GDM1 (cell line): ENCODE data around the gene DHRS3.

Experiments
- DNase-seq: peaks from one replicate; lab custom pipeline; 2025; lab: John Stamatoyannopoulos, UW

DHRS3 gene

DNA sequence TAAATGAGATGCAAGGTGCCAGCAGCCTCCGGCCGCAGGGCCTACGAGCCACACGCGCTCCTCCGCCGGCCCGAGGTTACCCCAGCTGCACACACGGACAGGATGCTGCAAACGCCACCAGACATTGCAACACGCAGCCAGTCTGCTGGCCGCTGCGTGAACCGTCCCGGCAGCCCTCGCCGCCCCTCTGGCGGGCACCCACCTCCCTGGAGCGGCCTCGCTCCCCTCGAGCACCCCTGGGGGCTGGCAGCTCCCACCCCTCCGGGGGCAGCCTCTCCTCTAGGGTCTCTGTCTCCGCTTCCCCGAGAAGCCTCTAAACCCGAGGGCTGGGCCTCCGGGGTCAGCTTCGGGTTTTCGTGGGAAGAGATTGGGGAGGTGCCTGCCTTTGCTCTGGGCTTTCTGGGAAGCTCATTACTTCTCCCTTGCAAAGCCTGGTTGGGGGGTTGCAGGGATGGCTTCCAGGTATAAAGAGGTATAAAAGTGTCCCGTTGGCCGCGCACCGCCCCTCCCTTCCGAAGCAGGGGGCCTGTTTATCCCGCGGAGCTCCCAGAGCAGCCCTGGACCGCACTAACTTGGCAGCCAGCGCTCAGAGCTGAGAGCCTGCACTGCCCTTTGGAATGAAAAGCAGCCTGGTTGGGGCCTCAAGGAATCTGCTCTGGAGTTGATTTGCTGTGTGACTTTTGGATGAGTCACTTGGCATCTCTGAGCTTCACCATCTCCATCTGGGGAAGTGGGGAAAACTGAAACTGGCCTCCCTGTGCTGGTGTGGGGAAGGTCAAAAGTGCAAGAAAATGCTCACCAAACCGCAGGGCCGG, 21.8 kb downstream of the DHRS3 start:
- DNase-seq, result no peak

- DNase-seq, result no peak
Observed at GRCh38 chr1:12595757-12596006, 22.3 kb downstream of the DHRS3 start.

- DNase-seq, result no peak
Observed at GRCh38 chr1:12594966-12595756, 22.8 kb downstream of the DHRS3 start.

DNA sequence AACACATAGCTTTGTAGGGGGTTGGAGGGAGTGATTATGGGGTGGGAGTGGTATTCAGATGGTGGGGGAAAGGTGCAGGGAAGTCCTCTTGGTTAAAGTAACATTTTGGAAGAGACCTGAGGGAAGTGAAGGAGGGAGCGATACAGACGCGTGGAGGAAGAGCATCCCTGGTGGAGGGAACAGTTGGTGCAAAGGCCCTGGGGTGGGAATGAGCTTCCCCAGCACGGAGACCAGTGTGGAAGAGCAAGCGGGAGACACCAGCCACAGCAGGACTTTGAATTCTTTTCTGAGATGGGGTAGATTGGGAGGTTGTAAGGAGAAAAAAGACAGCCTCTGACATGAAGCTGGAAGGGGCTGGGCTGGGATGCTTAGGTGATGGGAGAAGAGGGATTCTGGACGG, 23.5 kb downstream of the DHRS3 start:
- no peak for DNase-seq

- no peak for DNase-seq
Observed at GRCh38 chr1:12593621-12594066, 24.4 kb downstream of the DHRS3 start.

DNA sequence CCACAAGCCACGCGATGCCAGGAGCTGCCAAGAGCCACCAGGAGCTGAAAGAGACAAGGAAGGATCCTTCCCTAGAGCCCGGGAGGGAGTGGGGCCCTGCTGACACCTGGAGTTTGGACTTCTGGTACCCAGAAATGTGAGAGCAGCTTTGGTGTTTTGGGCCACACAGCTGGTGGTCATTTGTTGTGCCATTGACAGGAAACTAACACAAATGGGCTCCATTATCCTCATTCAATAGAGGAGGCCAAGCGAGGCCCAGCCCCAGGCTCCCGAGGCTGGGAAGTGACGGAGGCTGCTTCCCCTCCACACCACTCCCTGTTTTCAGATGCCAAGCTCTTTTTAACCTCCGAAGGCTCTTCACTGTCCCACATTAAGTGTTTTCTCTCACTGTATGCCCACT, 25.5 kb downstream of the DHRS3 start:
- no peak for DNase-seq

- DNase-seq, result no peak
Observed at GRCh38 chr1:12591267-12591938, 26.6 kb downstream of the DHRS3 start.

DNA sequence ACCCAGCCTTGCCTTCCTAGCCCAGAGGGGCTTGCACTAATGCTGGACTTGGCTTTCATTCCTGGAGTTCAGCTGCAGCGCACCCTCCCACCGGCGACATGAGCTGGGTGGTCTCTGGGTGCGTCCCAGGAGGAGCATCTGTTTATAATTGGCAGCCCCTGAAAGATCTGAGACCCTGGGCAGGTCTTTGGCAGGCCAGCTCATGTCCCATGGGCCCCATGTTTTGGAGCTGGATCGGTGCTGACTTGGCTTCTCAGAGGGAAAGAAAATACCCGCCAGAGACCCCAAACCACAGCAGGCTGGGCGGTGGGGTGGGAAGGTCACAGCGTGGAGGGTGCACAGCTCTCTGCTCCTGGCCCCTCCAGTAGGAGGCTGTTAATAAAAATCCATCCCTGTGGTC, 29.3 kb downstream of the DHRS3 start:
- DNase-seq, result no peak

- DNase-seq, result no peak
Observed at GRCh38 chr1:12587981-12588640, 29.9 kb downstream of the DHRS3 start.

DNA sequence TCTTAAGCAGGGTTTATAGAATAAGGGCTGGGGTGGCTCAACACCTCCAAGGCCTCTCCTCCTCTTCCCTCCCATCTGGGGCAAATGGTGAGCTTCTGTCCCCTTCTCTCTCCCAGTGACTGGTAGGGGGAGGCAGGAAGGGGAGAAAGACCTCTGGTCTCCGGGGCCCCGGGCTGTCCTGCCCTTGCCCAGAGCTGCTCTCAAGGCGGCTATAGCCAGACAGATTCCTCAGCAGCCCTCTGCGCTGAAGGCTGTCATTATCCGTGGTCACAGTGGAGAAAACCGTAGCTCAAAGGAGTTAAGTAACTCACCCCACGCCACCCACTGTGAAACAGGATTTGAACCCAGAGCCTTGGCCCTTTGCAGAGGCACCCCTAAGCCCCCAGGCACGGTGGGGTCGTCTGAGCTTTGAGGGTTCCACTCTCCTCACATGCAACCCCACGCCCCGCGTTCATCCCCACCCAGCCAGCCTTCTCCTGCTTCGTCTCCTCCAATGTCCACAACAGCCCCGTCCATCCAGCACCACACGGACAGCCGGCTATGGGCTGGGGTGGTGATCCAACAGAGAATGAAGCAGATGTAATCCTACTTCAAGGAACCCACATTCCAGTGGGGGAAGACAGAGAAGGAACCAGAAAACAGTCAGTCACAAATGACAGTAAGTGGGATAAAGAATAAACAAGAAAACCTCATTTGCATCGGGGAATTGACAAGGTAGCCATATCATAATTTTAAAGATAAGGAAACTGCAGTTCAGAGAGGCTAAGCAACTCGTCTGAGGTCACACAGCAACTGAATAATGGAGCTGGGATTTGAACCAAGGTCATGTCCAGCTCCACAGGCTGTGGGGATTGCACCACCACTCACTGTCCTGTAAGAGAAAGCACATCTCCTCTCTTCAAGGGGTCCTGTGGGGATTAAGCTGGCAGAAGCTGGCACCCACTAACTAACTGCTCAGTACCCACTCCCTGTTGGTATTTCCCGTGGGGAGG, 31.8 kb downstream of the DHRS3 start:
- DNase-seq, result no peak

GRCh38 chr1:12585536-12585935, 32.5 kb downstream of the DHRS3 start:
- no peak for DNase-seq

DNA sequence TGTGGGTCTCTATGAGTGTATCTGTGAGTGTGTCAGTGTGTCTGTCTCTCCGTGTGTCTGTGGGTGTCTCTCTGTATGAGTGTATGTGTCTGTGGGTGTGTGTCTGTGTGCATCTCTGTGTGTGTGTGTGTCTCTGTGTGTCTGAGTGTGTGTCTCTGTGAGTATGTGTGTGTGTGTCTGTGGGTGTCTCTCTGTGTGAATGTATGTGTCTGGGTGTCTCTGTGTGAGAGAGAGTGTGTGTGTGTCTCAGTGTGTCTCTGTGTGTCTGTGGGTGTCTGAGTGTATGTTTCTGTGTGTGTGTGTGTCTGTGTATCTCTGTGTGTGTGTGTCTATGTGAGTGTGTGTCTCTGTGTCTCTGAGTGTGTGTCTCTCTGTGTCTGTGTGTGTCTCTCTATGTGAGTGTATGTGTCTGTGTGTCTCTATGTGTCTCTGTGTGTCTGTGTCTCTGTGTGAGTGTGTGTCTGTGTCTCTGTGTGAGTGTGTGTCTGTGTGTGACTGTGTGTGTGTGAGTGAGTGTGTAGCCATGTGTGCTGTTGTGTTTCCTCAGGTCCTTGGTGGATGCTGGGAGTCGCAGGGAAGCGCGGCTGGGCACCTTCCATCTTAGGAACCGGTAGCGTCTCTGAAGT, 33.0 kb downstream of the DHRS3 start:
- no peak for DNase-seq

DNA sequence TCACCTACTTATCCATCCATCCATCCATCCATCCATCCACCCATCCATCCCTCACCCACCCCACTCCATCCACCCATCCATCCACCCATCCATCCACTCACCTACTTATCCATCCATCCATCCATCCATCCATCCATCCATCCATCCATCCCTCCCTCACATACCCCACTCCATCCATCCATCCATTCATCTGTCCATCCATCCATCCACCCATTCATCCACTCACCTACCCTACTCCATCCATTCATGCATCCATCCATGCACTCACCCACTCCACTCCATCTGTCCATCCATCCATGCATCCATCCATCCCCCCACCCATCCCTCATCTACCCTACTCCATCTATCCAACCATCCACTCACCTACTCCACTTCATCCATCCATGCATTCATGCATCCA, 34.5 kb downstream of the DHRS3 start:
- DNase-seq, result no peak

- no peak for DNase-seq
Observed at GRCh38 chr1:12582649-12583048, 35.4 kb downstream of the DHRS3 start.

DNA sequence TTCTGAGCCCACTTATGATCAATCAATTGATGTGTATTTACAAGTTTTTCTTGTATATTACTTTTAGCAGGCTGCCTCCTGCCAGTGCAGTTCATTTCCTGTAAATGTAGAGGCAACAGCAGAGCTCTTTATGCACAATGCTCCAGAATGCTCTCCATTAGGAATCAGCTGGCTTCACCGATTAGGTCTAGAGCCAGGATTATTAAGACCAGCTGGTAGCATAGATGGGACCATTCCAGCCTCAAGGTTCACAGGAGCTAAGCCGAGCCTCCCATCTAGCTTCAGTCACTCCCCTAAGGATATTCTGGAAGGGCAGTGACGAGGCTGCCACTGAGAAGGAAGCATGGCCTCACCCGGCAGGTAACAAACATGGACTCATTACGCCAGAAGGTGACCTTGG, 36.8 kb downstream of the DHRS3 start:
- DNase-seq, result no peak

DNA sequence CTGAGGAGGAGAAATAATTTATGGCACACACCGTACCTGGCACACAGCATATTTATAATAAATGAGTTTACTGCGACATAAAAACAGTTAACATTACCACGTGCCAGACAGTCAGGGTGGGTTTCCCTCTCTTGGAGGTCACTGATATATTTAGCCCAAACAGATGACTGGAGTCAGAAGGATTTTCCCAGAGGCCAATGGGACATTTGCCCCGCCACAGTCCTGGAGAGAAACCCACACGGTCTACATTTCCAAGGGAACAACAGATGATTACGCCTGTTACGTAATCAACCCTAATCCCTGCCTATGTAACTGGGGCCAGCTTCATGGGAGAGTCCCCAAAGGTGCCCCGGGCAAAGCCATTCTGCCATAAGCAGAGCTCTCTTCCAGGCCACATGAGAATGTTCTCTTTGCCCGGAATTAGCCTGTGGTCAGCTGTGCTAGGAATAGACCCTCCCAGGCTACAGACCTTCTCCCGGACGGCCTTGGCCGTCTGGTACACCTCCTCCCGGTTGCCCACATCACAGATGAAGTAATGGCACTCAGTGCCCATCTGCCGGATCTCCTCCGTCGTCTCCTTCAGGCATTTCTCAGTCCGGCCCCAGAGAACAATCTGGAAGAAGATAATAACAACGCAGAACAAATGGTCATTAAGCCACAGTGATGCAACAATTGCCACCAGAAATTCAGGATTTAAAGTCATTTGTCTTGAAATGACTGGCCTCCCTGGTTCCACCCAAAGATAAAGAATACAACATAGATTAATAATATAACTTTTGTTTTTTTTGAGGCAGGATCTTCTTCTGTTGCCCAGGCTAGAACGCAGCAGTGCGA, 37.7 kb downstream of the DHRS3 start:
- no peak for DNase-seq

- DNase-seq, result no peak
Observed at GRCh38 chr1:12578860-12579422, 39.1 kb downstream of the DHRS3 start.

GRCh38 chr1:12577020-12577419, 41.0 kb downstream of the DHRS3 start:
- DNase-seq, result no peak

GRCh38 chr1:12574757-12575139, 43.3 kb downstream of the DHRS3 start:
- DNase-seq, result no peak
